Loucy (cell line): ENCODE data around the gene SLC35A4.
A peak's percentile ranks its signal among the peaks of the same experiment; 100 is the strongest.

Experiments used
- H2AFZ ChIP-seq: fragments of 200-600 bp; sonication (generic); 2 replicates; pipeline ENCODE4 v1.6.0; 2016; ENCODE audit warnings: antibody characterized with exemption, mild to moderate bottlenecking, low read length, moderate library complexity
- H3F3A ChIP-seq: fragments of 200-600 bp; 2 replicates; pipeline ENCODE4 v1.6.0; 2016; ENCODE audit warnings: antibody characterized with exemption, low read depth, mild to moderate bottlenecking
- H3K27me3 ChIP-seq: fragments of 200-600 bp; sonication (generic); 2 replicates; pipeline ENCODE4 v1.6.1; 2014; ENCODE audit warnings: low read length, mild to moderate bottlenecking; ENCODE audit not compliant: insufficient read depth, poor library complexity, severe bottlenecking
- H3K36me3 ChIP-seq: fragments of 200-600 bp; sonication (generic); 2 replicates; pipeline ENCODE4 v1.6.1; 2016; ENCODE audit warnings: low read length; ENCODE audit not compliant: insufficient read depth
- H3K4me1 ChIP-seq: fragments of 200-600 bp; sonication (generic); 2 replicates; pipeline ENCODE4 v1.5.1; 2014; ENCODE audit warnings: low read length, mild to moderate bottlenecking; ENCODE audit not compliant: insufficient read depth, poor library complexity, severe bottlenecking
- H3K4me2 ChIP-seq: fragments of 200-600 bp; sonication (generic); 2 replicates; pipeline ENCODE4 v1.6.0; 2014; ENCODE audit warnings: antibody characterized with exemption, low read length, low read depth, mild to moderate bottlenecking; ENCODE audit not compliant: poor library complexity, severe bottlenecking
- H3K4me3 ChIP-seq: fragments of 200-600 bp; sonication (generic); 2 replicates; pipeline ENCODE4 v1.5.1; 2014; ENCODE audit warnings: low read length, mild to moderate bottlenecking, mixed read lengths; ENCODE audit not compliant: poor library complexity, severe bottlenecking
- H3K79me2 ChIP-seq: fragments of 200-600 bp; sonication (generic); 2 replicates; pipeline ENCODE4 v1.6.1; 2014; ENCODE audit warnings: low read length; ENCODE audit not compliant: insufficient read depth
- H3K9ac ChIP-seq: fragments of 200-600 bp; sonication (generic); 2 replicates; pipeline ENCODE4 v1.6.0; 2014; ENCODE audit warnings: mild to moderate bottlenecking, low read depth, low read length, moderate library complexity; ENCODE audit not compliant: poor library complexity, severe bottlenecking
- H3K9me2 ChIP-seq: fragments of 200-600 bp; sonication (generic); replicated peaks from 2 replicates; pipeline ENCODE4 v1.6.1; 2016; ENCODE audit warnings: low read depth, low read length, mixed read lengths
- H3K9me3 ChIP-seq: fragments of 200-600 bp; sonication (generic); 2 replicates; pipeline ENCODE4 v1.6.1; 2014; ENCODE audit warnings: mild to moderate bottlenecking, antibody characterized with exemption, low read length, low read depth; ENCODE audit not compliant: insufficient read depth
- H4K20me1 ChIP-seq: fragments of 200-600 bp; sonication (generic); 2 replicates; pipeline ENCODE4 v1.6.0; 2014; ENCODE audit warnings: antibody characterized with exemption, low read length, mild to moderate bottlenecking; ENCODE audit not compliant: insufficient read depth, poor library complexity, severe bottlenecking
- EZH2phosphoT487 ChIP-seq: fragments of 200-600 bp; IDR thresholded peaks from 2 replicates; pipeline ENCODE4 v1.6.1; 2018; ENCODE audit warnings: antibody characterized with exemption, mild to moderate bottlenecking, moderate library complexity, borderline replicate concordance
- TF ChIP-seq, protein P1 (sequence below): fragments of 200-600 bp; sonication (generic); conservative IDR thresholded peaks from 2 replicates; pipeline ENCODE4 v1.5.1; 2014; ENCODE audit warnings: mild to moderate bottlenecking, antibody characterized with exemption, low read length

The SLC35A4 gene

GRCh38 chr5:140551872-140552271 is 12.8 kb upstream of the SLC35A4 start:
- peaks cover 43% of the 10 kb centered on the region for H3K79me2 ChIP-seq
- TF ChIP-seq EZH2phosphoT487 = no peak
- peaks cover 7% of the 10 kb centered on the region for H4K20me1 ChIP-seq
- H3K36me3 ChIP-seq = peaks cover 31% of the 10 kb centered on the region; the same call in 1 of the 2 replicates
- no peak overlapping the region for H3K9ac ChIP-seq
- H3K27me3 ChIP-seq = peaks cover 3% of the 10 kb centered on the region
- no peaks in the 10 kb centered on the region for H3F3A ChIP-seq
- H3K9me2 ChIP-seq = no peaks in the 10 kb centered on the region
- no peak overlapping the region for H2AFZ ChIP-seq
- H3K4me3 ChIP-seq = no peak overlapping the region
- peaks cover 32% of the 10 kb centered on the region for H3K4me1 ChIP-seq
- H3K9me3 ChIP-seq = no peaks in the 10 kb centered on the region
- no peak overlapping the region for H3K4me2 ChIP-seq

GRCh38 chr5:140553657-140554056 is 11.0 kb upstream of the SLC35A4 start:
- H3K27me3 ChIP-seq = peaks cover 5% of the 10 kb centered on the region
- no peaks in the 10 kb centered on the region for H3F3A ChIP-seq
- TF ChIP-seq, protein P1, sequence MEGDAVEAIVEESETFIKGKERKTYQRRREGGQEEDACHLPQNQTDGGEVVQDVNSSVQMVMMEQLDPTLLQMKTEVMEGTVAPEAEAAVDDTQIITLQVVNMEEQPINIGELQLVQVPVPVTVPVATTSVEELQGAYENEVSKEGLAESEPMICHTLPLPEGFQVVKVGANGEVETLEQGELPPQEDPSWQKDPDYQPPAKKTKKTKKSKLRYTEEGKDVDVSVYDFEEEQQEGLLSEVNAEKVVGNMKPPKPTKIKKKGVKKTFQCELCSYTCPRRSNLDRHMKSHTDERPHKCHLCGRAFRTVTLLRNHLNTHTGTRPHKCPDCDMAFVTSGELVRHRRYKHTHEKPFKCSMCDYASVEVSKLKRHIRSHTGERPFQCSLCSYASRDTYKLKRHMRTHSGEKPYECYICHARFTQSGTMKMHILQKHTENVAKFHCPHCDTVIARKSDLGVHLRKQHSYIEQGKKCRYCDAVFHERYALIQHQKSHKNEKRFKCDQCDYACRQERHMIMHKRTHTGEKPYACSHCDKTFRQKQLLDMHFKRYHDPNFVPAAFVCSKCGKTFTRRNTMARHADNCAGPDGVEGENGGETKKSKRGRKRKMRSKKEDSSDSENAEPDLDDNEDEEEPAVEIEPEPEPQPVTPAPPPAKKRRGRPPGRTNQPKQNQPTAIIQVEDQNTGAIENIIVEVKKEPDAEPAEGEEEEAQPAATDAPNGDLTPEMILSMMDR = no peak
- no peak for TF ChIP-seq EZH2phosphoT487
- H3K9me2 ChIP-seq = no peaks in the 10 kb centered on the region
- H3K4me2 ChIP-seq = peak overlapping the region; percentile 55
- peaks cover 46% of the 10 kb centered on the region for H3K79me2 ChIP-seq
- H3K4me3 ChIP-seq = peak overlapping the region; percentile 6
- H3K9ac ChIP-seq = no peak overlapping the region
- no peaks in the 10 kb centered on the region for H3K9me3 ChIP-seq
- peaks cover 42% of the 10 kb centered on the region for H3K4me1 ChIP-seq
- peaks cover 31% of the 10 kb centered on the region; the same call in 1 of the 2 replicates for H3K36me3 ChIP-seq
- H4K20me1 ChIP-seq = peaks cover 7% of the 10 kb centered on the region
- H2AFZ ChIP-seq = no peak overlapping the region

GRCh38 chr5:140554454-140554853 is 10.2 kb upstream of the SLC35A4 start:
- Histone ChIP-seq H3K27me3 (peaks cover 5% of the 10 kb centered on the region), H3K4me2 (peak overlapping the region; percentile 55), H3K9me2 (no peaks in the 10 kb centered on the region), H3K4me1 (peaks cover 42% of the 10 kb centered on the region), H3F3A (no peaks in the 10 kb centered on the region), H2AFZ (no peak overlapping the region), H3K4me3 (peak overlapping the region; percentile 6), H3K36me3 (peaks cover 24% of the 10 kb centered on the region; the same call in 1 of the 2 replicates), H4K20me1 (peaks cover 7% of the 10 kb centered on the region), H3K9ac (no peak overlapping the region), H3K79me2 (peaks cover 46% of the 10 kb centered on the region), H3K9me3 (no peaks in the 10 kb centered on the region)
- no peak for TF ChIP-seq EZH2phosphoT487
- TF ChIP-seq, protein P1 = no peak

DNA sequence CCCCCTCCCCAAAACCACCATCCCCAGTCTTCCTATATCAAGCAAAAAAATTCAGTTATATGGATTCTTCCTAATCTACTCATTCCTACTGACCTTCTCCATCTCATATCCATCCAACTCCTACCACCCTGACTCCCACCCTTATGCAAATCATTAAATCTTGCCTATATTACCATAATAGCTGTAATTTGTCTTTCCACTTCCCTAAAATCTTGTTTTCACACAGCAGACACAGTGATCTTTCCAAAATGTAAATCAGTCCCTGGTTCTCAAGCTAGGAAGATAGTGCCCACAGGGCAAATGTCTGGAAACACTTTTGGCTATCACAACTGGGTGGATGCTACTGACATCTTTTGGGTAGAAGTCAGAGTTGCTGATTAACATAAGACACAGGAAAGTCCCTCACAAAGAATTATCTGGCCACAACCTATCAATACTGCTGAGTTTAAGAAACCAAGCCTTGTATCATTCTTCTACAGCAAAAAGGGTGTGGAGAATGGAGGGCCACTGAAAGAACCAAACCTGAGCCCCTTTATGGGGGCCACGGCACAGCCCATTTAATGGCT is 8.8 kb upstream of the SLC35A4 start:
- no peaks in the 10 kb centered on the region for H3K9me2 ChIP-seq
- H3K4me2 ChIP-seq = peak overlapping the region; percentile 74
- H2AFZ ChIP-seq = no peak overlapping the region
- H3K9ac ChIP-seq = peak overlapping the region; percentile 99
- TF ChIP-seq EZH2phosphoT487 = no peak
- TF ChIP-seq, protein P1 = no peak
- peak overlapping the region; percentile 97 for H3K4me3 ChIP-seq
- H4K20me1 ChIP-seq = peaks cover 7% of the 10 kb centered on the region
- H3K27me3 ChIP-seq = peaks cover 5% of the 10 kb centered on the region
- H3K36me3 ChIP-seq = peaks cover 10% of the 10 kb centered on the region; the same call in 1 of the 2 replicates
- H3K79me2 ChIP-seq = peaks cover 46% of the 10 kb centered on the region
- no peaks in the 10 kb centered on the region for H3K9me3 ChIP-seq
- H3K4me1 ChIP-seq = peaks cover 42% of the 10 kb centered on the region
- no peaks in the 10 kb centered on the region for H3F3A ChIP-seq
